HCT116 (cell line): ENCODE data around the gene GSTA2. TPM values are rescaled to one million over a fixed set of nuclear protein-coding genes. Genes with fewer than 3 reads are reported as not detected.
"Not testable (repeated sequence)": the region's sequence is repeated elsewhere in the genome, so short reads cannot be mapped to it uniquely, and the experiment has no call there.

ENCODE experiments used
- ATAC-seq: fragments of 200-7000 bp; cut with Tn5 transposase; 2 replicates; pipeline ENCODE4 v1.9.1; 2020; ENCODE audit warnings: mild to moderate bottlenecking, moderate library complexity
- BruUV-seq: library from RNA; stranded (reverse); fragments of 400-500 nt; replicated peaks from 2 replicates; lab custom pipeline; 2021; lab: Mats Ljungman, UMichigan
- CTCF ChIA-PET: fragments of 300-600 bp; sonication (Branson Sonifier 250); formaldehyde crosslinking; loops from one replicate; lab custom pipeline; 2021; ENCODE audit warnings: antibody characterized with exemption; lab: Charles Lee
- POLR2A ChIA-PET: fragments of 300-600, 350-600 bp; sonication (Branson Sonifier 250); formaldehyde crosslinking; loops from one replicate; lab custom pipeline; 2021; ENCODE audit warnings: antibody characterized with exemption; lab: Charles Lee
- RAD21 ChIA-PET, 2 experiments: fragments of 300-600 bp; sonication (Branson Sonifier 250); formaldehyde crosslinking; loops; one replicate each; lab custom pipeline; 2023; ENCODE audit warnings: low total read pairs in 2 of 2; ENCODE audit not compliant: uncharacterized antibody in 2 of 2, unreplicated experiment in 2 of 2, low non-redundant PET in 1 of 2; lab: Charles Lee
- DNase-seq: peaks from one replicate; pipeline ENCODE4 v3.0.0-alpha.2; 2010; ENCODE audit warnings: low read depth, low spot score
- H2AFZ ChIP-seq: fragments of 200-600 bp; shearing (Covaris generic), sonication (generic); 2 replicates; pipeline ENCODE4 v1.6.1; 2017; ENCODE audit warnings: low read depth, mixed run types, mixed read lengths, antibody characterized with exemption, low read length; ENCODE audit not compliant: poor library complexity, severe bottlenecking
- H3K27ac ChIP-seq: 2 replicates; pipeline ENCODE4 v1.5.1; 2012; ENCODE audit warnings: low read depth, low read length
- H3K27me3 ChIP-seq: fragments of 200-600 bp; sonication (generic); 2 replicates; pipeline ENCODE4 v1.6.1; 2016; ENCODE audit warnings: mixed run types, low read length, mixed read lengths; ENCODE audit not compliant: insufficient read depth
- H3K36me3 ChIP-seq, 2 experiments: fragments of 200-500 bp in 1 of 2; fragments of 200-600 bp in 1 of 2; sonication (Bioruptor generic) in 1 of 2; sonication (generic) in 1 of 2; 2 replicates each; pipeline versions ENCODE4 v1.5.1 to v1.6.1; 2014 to 2016; ENCODE audit warnings: low read length in 2 of 2, inconsistent platforms in 1 of 2, mixed read lengths in 1 of 2, mixed run types in 1 of 2; ENCODE audit not compliant: insufficient read depth in 2 of 2, control insufficient read depth in 1 of 2
- H3K4me1 ChIP-seq, 2 experiments: fragments of 200-600 bp in 1 of 2; sonication (generic) in 1 of 2; 2 replicates each; pipeline versions ENCODE4 v1.5.1 to v1.6.1; 2012 to 2017; ENCODE audit warnings: low read length in 2 of 2, inconsistent platforms in 1 of 2, mild to moderate bottlenecking in 1 of 2, mixed read lengths in 1 of 2, mixed run types in 1 of 2, moderate library complexity in 1 of 2; ENCODE audit not compliant: insufficient read depth in 2 of 2, control insufficient read depth in 1 of 2
- H3K4me2 ChIP-seq: fragments of 200-600 bp; sonication (generic); 2 replicates; pipeline ENCODE4 v1.6.1; 2017; ENCODE audit warnings: mixed run types, low read length, mixed read lengths
- H3K4me3 ChIP-seq, 2 experiments: fragments of 200-600 bp in 1 of 2; sonication (generic) in 1 of 2; replicated peaks in 1 of 2; 2 replicates each; pipeline ENCODE4 v1.5.1; 2011 to 2016; ENCODE audit warnings: low read length in 2 of 2, control low read depth in 1 of 2, low read depth in 1 of 2, mild to moderate bottlenecking in 1 of 2, mixed read lengths in 1 of 2, mixed run types in 1 of 2
- H3K79me2 ChIP-seq: fragments of 200-600 bp; sonication (generic); 2 replicates; pipeline ENCODE4 v1.6.1; 2017; ENCODE audit warnings: mild to moderate bottlenecking, mixed run types, low read length, moderate library complexity, mixed read lengths; ENCODE audit not compliant: insufficient read depth
- H3K9ac ChIP-seq: fragments of 200-600 bp; sonication (generic); 2 replicates; pipeline ENCODE4 v1.6.1; 2016; ENCODE audit warnings: low read length, mixed read lengths
- H3K9me2 ChIP-seq: fragments of 200-600 bp; sonication (generic), shearing (Covaris generic); 2 replicates; pipeline ENCODE4 v1.6.1; 2017; ENCODE audit warnings: mixed run types, mild to moderate bottlenecking, moderate library complexity; ENCODE audit not compliant: insufficient read depth
- H3K9me3 ChIP-seq, 2 experiments: fragments of 200-500 bp in 1 of 2; fragments of 200-600 bp in 1 of 2; sonication (Bioruptor generic) in 1 of 2; sonication (generic) in 1 of 2; 2 replicates each; pipeline ENCODE4 v1.6.1; 2014 to 2017; ENCODE audit warnings: low read length in 2 of 2, mixed read lengths in 2 of 2, inconsistent platforms in 1 of 2, low read depth in 1 of 2, mild to moderate bottlenecking in 1 of 2, mixed run types in 1 of 2, moderate library complexity in 1 of 2; ENCODE audit not compliant: control insufficient read depth in 1 of 2, insufficient read depth in 1 of 2
- H4K20me1 ChIP-seq: fragments of 200-600 bp; sonication (generic), shearing (Covaris generic); 2 replicates; pipeline ENCODE4 v1.6.1; 2017; ENCODE audit warnings: mixed run types, mild to moderate bottlenecking, moderate library complexity; ENCODE audit not compliant: insufficient read depth
- ATF3 ChIP-seq: IDR thresholded peaks from 2 replicates; pipeline ENCODE4 v1.6.1; 2012
- CEBPB ChIP-seq: IDR thresholded peaks from 2 replicates; pipeline ENCODE4 v1.6.1; 2012; ENCODE audit warnings: low read depth
- CTCF ChIP-seq, 3 experiments: fragments of 200-600 bp in 1 of 3; sonication (generic) in 1 of 3; IDR thresholded peaks in 2 of 3; conservative IDR thresholded peaks in 1 of 3; 2 replicates each; pipeline ENCODE4 v1.5.1; 2012 to 2017; ENCODE audit warnings: low read depth in 2 of 3, low read length in 2 of 3, antibody characterized with exemption in 1 of 3, borderline replicate concordance in 1 of 3, control low read depth in 1 of 3, mild to moderate bottlenecking in 1 of 3, mixed read lengths in 1 of 3, mixed run types in 1 of 3, moderate library complexity in 1 of 3; ENCODE audit not compliant: insufficient read depth in 1 of 3
- EGR1 ChIP-seq: IDR thresholded peaks from 2 replicates; pipeline ENCODE4 v1.6.1; 2012; ENCODE audit warnings: low read depth
- FOSL1 ChIP-seq: IDR thresholded peaks from 2 replicates; pipeline ENCODE4 v1.6.1; 2012; ENCODE audit warnings: low read depth
- JUND ChIP-seq: IDR thresholded peaks from 2 replicates; pipeline ENCODE4 v1.6.1; 2012
- POLR2A ChIP-seq: IDR thresholded peaks from 2 replicates; pipeline ENCODE4 v1.7.0; 2011; ENCODE audit warnings: borderline replicate concordance; ENCODE audit not compliant: insufficient read depth, insufficient read length; ENCODE audit errors: extremely low read depth
- RAD21 ChIP-seq: IDR thresholded peaks from 2 replicates; pipeline ENCODE4 v1.6.1; 2012; ENCODE audit warnings: low read depth, mild to moderate bottlenecking
- SIN3A ChIP-seq: IDR thresholded peaks from 2 replicates; pipeline ENCODE4 v1.6.1; 2012; ENCODE audit warnings: low read depth
- TCF7L2 ChIP-seq: IDR thresholded peaks from 2 replicates; pipeline ENCODE4 v1.7.0; 2011; ENCODE audit warnings: borderline replicate concordance, inconsistent platforms; ENCODE audit not compliant: insufficient read depth, insufficient read length; ENCODE audit errors: extremely low read depth
- ZFX ChIP-seq: fragments of 450-650 bp; IDR thresholded peaks from 2 replicates; pipeline ENCODE4 v1.6.1; 2017
- intact Hi-C: fragments of 100-400 bp; cut with micrococcal nuclease; formaldehyde crosslinking; loops from 2 replicates; pipeline ENCODE4 v1.10.0; 2022
- total RNA-seq: library from RNA; stranded (reverse); gene quantifications from one replicate; pipeline ENCODE4 v1.2.1, GENCODE V29; 2021; ENCODE audit not compliant: unreplicated experiment

The GSTA2 gene
- total RNA-seq, 1 experiment from 2014 or later: not detected

GRCh38 chr6:52754443-52754842 lies 8.8 kb downstream of the GSTA2 start:
- CTCF ChIA-PET: no interaction called here
- Histone ChIP-seq H3K4me3 (no peak overlapping the region), H3K9me2 (no peaks in the 10 kb centered on the region), H3K36me3 (no peaks in the 10 kb centered on the region), H4K20me1 (no peaks in the 10 kb centered on the region), H3K9me3 (no peaks in the 10 kb centered on the region), H2AFZ (no peak overlapping the region), H3K27ac (no peak overlapping the region), H3K4me2 (no peak overlapping the region), H3K9ac (no peak overlapping the region), H3K4me1 (no peaks in the 10 kb centered on the region), H3K79me2 (no peaks in the 10 kb centered on the region), H3K27me3 (no peaks in the 10 kb centered on the region)
- POLR2A ChIA-PET: no interaction called here
- TF ChIP-seq ATF3 (no peak), TCF7L2 (no peak), ZFX (no peak), CTCF (IDR thresholded peaks at IDR 0.05 in 2 of 3, conservative IDR thresholded peaks at IDR 0.05 in 1 of 3; ENCODE audit: borderline replicate concordance in 1 of 3, insufficient read depth in 1 of 3, low read depth in 2 of 3, low read length in 2 of 3) (no peak), JUND (no peak), SIN3A (no peak), FOSL1 (no peak), CEBPB (no peak), POLR2A (no peak), RAD21 (no peak), EGR1 (no peak)
- BruUV-seq: no TSS peak
- RAD21 ChIA-PET: no interaction called here
- DNase-seq: no peak
- intact Hi-C loops: no loop called here
- ATAC-seq: no peak

DNA sequence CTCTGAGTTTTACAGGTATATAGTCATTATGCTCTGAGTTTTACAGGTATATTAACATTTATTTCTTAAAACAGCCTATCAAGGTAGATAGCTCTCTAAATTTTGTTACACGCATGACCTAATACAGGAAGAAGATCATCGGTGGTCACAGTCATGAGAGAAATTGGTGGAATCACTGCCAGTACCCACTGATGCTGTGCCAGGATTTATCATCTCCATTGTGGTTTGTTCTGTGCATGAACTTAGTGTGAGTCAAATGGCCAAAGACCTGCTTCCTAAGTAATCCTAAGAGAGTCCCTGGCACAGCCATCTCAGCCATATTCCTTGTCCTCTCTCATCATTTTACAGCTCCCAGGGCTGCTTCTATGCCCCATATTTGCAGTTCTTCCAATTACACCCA lies 10.1 kb downstream of the GSTA2 start:
- H3K36me3 ChIP-seq, H3K27me3 ChIP-seq, H3K9me2 ChIP-seq, POLR2A ChIA-PET, RAD21 ChIA-PET, BruUV-seq, H3K4me1 ChIP-seq, DNase-seq, H3K79me2 ChIP-seq, H2AFZ ChIP-seq, H3K9me3 ChIP-seq, ATAC-seq, CTCF ChIA-PET, H3K4me3 ChIP-seq, H3K4me2 ChIP-seq, intact Hi-C loops, H3K27ac ChIP-seq, H3K9ac ChIP-seq, H4K20me1 ChIP-seq: not testable (repeated sequence)
